Esophagus (tissue), 2 donors: Measurements from ENCODE around the gene FAM217B. TPM values are rescaled to one million over a fixed set of nuclear protein-coding genes. Genes with fewer than 3 reads are reported as not detected.

Experiments used
- polyA plus RNA-seq, 2 donors: library from polyadenylated mRNA; stranded (reverse); fragments of 200-250 nt; gene quantifications; one replicate each; pipeline ENCODE4 v1.2.3, GENCODE V29; 2013
- donor health status: healthy with polysubstance abuse.
- donor health status: Bipolar disorder and iron deficiency.

FAM217B gene
- polyA plus RNA-seq, 2 donors: 2.2 TPM

Other genes starting within 250 kb of the FAM217B start
- 1 to 10 TPM in 1 of 2 donors, under 1 TPM in 1; 0.56 to 1.1 TPM for gene SYCP2, start 6.8 kb upstream of the FAM217B start, polyA plus RNA-seq
- 1 to 10 TPM; 5.1 to 5.7 TPM for gene PPP1R3D, start 84 bp upstream of the FAM217B start, polyA plus RNA-seq
- gene CDH26, start 18.0 kb downstream of the FAM217B start, polyA plus RNA-seq: 1 to 10 TPM; 2.6 to 3.8 TPM